Measurements from ENCODE around the gene TET3. TPM values are rescaled to one million over a fixed set of nuclear protein-coding genes. Genes with fewer than 3 reads are reported as not detected.

TET3 gene
- total RNA-seq, result 2.7 and 3.5 TPM in 2 replicates

DNA sequence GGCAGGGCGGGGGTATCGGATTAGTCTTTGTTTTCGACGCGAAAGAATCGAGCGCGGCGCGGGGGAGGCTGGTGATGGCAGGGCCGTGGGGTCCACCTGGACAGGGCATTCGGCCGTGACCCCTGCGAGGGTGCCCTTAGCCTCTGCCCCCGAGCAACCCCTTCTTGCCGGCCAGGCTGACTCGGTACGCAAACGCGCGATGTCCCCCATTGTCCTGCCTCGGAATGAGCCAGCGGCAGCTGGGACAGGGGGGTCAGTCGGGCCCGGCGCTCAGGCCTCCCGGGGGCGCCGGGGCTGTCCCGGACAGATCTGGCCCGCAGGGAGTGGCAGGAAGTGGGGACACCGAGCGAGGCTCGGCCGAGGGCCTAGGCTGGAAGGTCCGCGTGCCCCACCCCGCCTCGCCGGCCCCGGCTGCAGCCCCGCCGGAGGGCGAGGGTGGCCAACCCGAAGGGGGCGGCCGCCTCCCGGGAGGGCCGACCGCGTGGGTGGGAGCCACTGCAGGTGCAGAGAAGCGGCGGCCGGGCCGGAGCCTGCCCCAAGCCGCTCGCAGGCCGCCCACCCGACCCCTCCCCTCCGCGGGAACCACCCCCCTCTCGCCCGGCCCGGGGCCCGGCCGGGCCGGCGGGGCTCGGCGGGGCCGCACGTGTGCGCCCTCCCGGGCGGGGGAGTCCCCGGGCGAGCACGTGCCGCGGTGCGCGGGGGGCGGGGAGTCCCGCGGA is at the start of gene TET3:
Gene TET3 (plus strand): TSS at position 708 of the 719 bp plus-strand sequence. CDS start 1,494 bp downstream, outside the sequence.

Other genes starting within 250 kb of the TET3 start
- 28.1 and 55.5 TPM in 2 replicates for gene TPRKB, start 247.6 kb upstream of the TET3 start, total RNA-seq
- gene DUSP11, start 204.8 kb upstream of the TET3 start, total RNA-seq, result 42.6 and 50.2 TPM in 2 replicates
- not detected in 2 replicates for gene C2orf78, start 200.7 kb upstream of the TET3 start, total RNA-seq
- gene STAMBP, start 155.9 kb upstream of the TET3 start, total RNA-seq, result 64.4 and 81.2 TPM in 2 replicates
- gene ACTG2, start 91.9 kb upstream of the TET3 start, total RNA-seq, result 0.15 TPM in 1 of 2 replicates, not detected in the other
- 85.1 and 105 TPM in 2 replicates for gene DGUOK, start 58.0 kb upstream of the TET3 start, total RNA-seq
- 167 and 228 TPM in 2 replicates for gene BOLA3, start 163.0 kb downstream of the TET3 start, total RNA-seq
- 96.1 and 111 TPM in 2 replicates for gene MOB1A, start 194.0 kb downstream of the TET3 start, total RNA-seq
- 156 and 209 TPM in 2 replicates for gene MTHFD2, start 213.7 kb downstream of the TET3 start, total RNA-seq